Neutrophil (primary cell): ENCODE results near the gene BOC.

Experiments
- H3K27ac ChIP-seq: fragments of 200-600 bp; sonication (generic); 2 replicates; pipeline ENCODE4 v1.5.1; 2016; ENCODE audit warnings: mild to moderate bottlenecking, moderate library complexity
- H3K27me3 ChIP-seq: fragments of 200-600 bp; sonication (generic); 2 replicates; pipeline ENCODE4 v1.6.0; 2016; ENCODE audit warnings: mild to moderate bottlenecking
- H3K36me3 ChIP-seq: fragments of 200-600 bp; sonication (generic); 2 replicates; pipeline ENCODE4 v1.5.1; 2017
- H3K4me1 ChIP-seq, 2 experiments: fragments of 200-600 bp in 1 of 2; sonication (generic) in 1 of 2; 1 replicate in 1 of 2; 2 replicates in 1 of 2; pipeline versions ENCODE4 v1.5.1 to v1.6.1; 2013 to 2016; ENCODE audit warnings: low read depth in 1 of 2, low read length in 1 of 2, mild to moderate bottlenecking in 1 of 2, moderate library complexity in 1 of 2; ENCODE audit not compliant: control insufficient read depth in 1 of 2, insufficient read depth in 1 of 2
- H3K4me3 ChIP-seq, 2 experiments: fragments of 200-600 bp in 1 of 2; sonication (generic) in 1 of 2; 1 replicate in 1 of 2; 2 replicates in 1 of 2; pipeline ENCODE4 v1.5.1; 2013 to 2016; ENCODE audit warnings: low read depth in 1 of 2, low read length in 1 of 2, mild to moderate bottlenecking in 1 of 2, moderate library complexity in 1 of 2
- H3K9me3 ChIP-seq: fragments of 200-600 bp; sonication (generic); 2 replicates; pipeline ENCODE4 v1.5.1; 2016
- CTCF ChIP-seq: fragments of 200-600 bp; sonication (generic); IDR thresholded peaks from 2 replicates; pipeline ENCODE4 v1.5.1; 2016; ENCODE audit warnings: antibody characterized with exemption

The BOC gene

GRCh38 chr3:113262304-113262665 is 50.9 kb downstream of the BOC start:
- TF ChIP-seq CTCF, result no peak
- H3K36me3 ChIP-seq, result no peaks in the 10 kb centered on the region
- no peaks in the 10 kb centered on the region for H3K9me3 ChIP-seq
- H3K27me3 ChIP-seq, result peaks cover 4% of the 10 kb centered on the region
- H3K4me1 ChIP-seq, result no peaks in the 10 kb centered on the region
- no peak overlapping the region for H3K4me3 ChIP-seq
- H3K27ac ChIP-seq, result no peak overlapping the region

GRCh38 chr3:113263020-113263419 is 51.7 kb downstream of the BOC start:
- Histone ChIP-seq H3K4me3 (no peak overlapping the region), H3K27ac (no peak overlapping the region), H3K9me3 (no peaks in the 10 kb centered on the region), H3K27me3 (peaks cover 4% of the 10 kb centered on the region), H3K36me3 (no peaks in the 10 kb centered on the region), H3K4me1 (no peaks in the 10 kb centered on the region)
- no peak for TF ChIP-seq CTCF

- H3K9me3 ChIP-seq, result no peaks in the 10 kb centered on the region
- no peak overlapping the region for H3K4me3 ChIP-seq
- H3K27ac ChIP-seq, result no peak overlapping the region
- no peaks in the 10 kb centered on the region for H3K36me3 ChIP-seq
- TF ChIP-seq CTCF, result no peak
- no peaks in the 10 kb centered on the region for H3K4me1 ChIP-seq
- H3K27me3 ChIP-seq, result peaks cover 4% of the 10 kb centered on the region
Observed at GRCh38 chr3:113263778-113264177, 52.4 kb downstream of the BOC start.

GRCh38 chr3:113264283-113265131 is 53.1 kb downstream of the BOC start:
- no peak overlapping the region for H3K4me3 ChIP-seq
- H3K4me1 ChIP-seq, result no peaks in the 10 kb centered on the region
- H3K27me3 ChIP-seq, result peaks cover 4% of the 10 kb centered on the region
- TF ChIP-seq CTCF, result no peak
- no peak overlapping the region for H3K27ac ChIP-seq
- no peaks in the 10 kb centered on the region for H3K36me3 ChIP-seq
- no peaks in the 10 kb centered on the region for H3K9me3 ChIP-seq

- peaks cover 4% of the 10 kb centered on the region for H3K27me3 ChIP-seq
Observed at GRCh38 chr3:113265231-113265630, 53.9 kb downstream of the BOC start.

More at GRCh38 chr3:113265231-113265630, 53.9 kb downstream of the BOC start:
- TF ChIP-seq CTCF, result no peak
- Histone ChIP-seq H3K27ac (no peak overlapping the region), H3K4me3 (no peak overlapping the region), H3K9me3 (no peaks in the 10 kb centered on the region), H3K4me1 (no peaks in the 10 kb centered on the region), H3K36me3 (no peaks in the 10 kb centered on the region)
